GM21786 (cell line): Measurements from ENCODE around the gene MZB1.
"Not testable (repeated sequence)": the region's sequence is repeated elsewhere in the genome, so short reads cannot be mapped to it uniquely, and the experiment has no call there.

Experiments
- ATAC-seq: cut with Tn5 transposase; IDR thresholded peaks from one replicate; pipeline ENCODE4 v1.9.1; 2021; ENCODE audit not compliant: unreplicated experiment

Gene MZB1

DNA sequence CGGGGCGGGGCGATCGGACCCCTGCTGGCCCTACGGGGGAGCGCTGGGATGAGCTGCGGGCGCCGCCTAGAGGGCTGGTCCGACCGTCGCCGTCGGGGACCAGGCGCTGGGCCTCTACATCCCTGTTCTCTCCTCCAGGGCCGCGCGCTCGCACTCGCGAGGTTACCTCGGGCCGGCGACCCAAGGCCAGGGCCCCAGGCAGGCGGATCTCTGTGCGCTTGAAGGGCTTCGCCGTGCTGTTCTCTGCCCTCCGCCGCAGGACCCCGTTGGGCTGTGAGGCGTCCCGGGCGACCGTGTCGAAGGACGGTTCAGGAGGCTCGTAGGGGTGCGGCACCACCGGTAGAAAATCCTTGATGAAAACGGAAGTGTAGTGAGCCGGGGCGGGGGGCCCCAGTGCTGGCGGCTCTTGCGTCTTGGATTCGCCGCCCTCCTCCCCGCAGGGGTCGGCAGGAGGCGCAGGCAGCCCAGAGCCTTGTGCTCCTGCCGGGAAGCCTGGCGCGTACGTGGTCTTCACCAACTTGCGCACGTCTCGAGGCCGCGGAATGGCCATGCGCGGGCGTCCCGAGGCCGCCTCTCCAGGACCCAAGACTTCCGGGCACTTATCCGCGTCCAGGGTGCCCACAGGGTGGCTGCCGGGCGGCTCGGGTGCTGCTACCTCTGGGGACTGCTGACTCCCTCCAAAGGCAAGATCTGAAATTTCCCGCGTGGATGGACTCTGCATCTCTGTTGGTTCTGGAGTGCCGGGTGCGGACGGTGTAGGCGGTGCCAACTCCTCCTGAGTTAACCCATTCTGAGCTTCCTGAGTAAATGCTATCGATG is 3.2 kb upstream of the MZB1 start:
- peak; percentile 36 for ATAC-seq

DNA sequence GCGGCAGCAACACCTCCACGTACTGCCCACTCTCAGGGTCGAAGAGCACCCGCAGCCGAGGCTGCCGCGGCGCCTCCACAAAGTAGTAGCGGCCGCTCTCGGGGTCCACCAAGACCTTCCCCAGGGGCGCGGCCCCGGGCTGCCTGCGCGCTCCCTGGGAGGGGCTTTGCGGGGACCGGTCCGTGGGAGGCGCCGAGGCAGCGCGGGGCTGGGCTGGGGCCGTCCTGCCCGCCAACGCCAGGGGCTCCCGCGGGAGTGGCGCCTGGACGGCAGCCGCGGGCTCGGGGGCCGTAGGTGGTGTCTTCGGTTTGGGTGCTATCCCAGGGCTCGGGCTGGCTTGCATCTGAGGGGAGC is 2.6 kb upstream of the MZB1 start:
- ATAC-seq, result no peak

DNA sequence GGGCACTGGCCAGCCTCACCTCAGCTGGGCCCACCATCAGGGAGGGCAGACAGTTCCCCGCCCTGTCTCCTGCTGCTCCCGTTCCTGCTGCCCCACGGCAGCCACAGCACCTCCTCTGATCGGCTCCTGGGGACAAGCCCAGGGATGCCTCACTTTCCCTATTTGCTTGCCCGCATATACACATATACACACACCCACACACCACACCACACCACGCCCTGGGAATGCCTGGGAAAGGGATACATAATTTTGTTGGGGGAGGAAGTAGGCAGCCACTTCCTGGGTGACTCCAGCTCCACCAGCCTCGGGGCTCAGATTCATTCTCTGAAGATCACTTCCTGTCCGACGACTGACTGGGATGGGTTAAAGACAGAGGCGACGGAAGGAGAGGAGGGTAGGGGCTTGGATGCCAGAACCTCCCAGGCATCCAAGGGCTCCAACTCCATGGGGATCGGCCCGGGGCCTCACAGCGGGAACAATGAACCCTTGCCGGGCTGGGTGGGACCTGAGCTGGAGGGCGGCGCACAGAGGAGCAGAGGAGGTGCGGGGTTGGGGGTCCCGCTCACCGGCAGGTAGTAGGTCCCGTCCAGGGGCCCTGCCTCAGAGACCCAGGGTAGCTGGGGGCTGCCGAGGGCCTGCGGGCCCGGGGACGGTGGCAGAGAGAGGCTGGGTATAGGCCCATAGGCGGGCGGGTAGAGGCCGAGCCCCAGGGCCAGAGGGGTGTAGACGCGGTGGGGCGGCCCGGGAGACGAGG is 2.0 kb upstream of the MZB1 start:
- no peak for ATAC-seq

DNA sequence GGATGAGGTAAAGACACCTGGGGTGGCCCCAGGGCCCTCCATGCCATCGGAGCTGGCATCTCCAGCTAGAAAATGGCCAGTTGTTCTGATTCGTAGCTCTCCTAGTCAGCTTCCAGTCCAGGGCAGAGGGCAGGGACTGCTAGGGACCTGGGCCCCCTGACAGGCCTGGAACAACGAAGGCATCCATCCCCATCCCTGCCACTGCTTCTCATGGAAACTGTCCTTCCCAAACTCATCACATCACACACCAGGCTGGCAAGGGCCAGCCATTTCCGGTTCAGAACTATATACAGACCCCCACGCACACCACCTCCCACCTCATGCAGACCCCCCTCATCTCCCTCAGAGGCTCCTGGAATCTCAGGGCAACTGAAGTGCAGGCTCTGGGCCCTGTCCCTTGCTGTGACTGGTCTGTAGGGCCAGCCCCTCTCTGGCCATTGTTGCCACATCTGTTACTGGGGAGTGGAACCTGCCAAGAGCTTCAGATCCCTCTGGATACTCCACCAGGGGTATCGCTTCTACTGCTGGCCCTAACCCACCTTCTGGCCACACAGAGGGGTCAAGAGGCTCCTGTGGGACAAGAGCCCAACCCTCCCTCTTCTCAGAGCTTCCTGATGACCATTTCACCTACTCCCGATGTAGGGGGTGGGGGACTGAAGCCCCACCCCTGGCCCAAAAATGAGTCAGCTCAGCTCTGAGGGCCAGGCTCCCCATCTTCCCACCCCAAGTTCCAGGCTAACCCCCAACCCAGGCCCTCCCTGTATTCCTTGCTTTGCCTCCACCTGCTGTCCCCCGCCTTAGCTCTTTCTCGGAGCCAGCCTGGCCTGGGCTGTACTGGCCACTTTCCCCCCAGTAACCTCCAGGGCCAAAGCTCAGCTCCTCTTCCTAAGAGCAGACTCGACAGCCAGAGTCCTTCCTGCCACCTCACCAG is 1.2 kb upstream of the MZB1 start:
- no peak for ATAC-seq

DNA sequence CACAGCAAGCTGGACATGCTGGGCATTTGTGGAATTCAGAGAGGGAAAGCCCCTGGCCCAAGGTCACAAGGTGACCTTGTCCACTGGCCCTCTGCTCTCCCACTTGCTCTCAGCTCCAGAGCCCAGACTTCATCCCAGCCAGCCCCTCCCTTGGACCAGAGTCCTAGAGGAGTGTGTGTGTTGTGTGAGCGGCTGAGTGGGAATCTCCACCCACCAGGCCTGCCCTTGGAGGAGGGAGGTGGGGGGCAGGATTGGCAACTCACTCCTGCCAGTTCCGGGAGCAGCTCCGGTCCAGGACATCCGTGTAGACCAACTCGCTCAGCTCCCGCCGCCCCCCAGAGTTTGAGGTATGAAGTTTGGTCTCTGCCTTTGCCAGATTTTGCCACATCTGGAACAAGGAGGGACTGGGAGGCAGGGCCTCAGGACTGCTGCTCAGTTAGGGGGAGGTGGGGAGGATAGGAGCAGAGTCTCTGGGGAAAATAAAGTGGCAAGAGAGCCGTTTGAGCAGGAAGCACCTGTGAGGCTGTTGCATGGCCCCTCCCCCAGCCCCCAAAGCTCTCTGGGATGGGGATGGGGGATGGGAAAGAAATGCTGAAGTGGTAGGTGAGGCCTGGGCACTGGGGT is 1.4 kb downstream of the MZB1 start:
- no peak for ATAC-seq

DNA sequence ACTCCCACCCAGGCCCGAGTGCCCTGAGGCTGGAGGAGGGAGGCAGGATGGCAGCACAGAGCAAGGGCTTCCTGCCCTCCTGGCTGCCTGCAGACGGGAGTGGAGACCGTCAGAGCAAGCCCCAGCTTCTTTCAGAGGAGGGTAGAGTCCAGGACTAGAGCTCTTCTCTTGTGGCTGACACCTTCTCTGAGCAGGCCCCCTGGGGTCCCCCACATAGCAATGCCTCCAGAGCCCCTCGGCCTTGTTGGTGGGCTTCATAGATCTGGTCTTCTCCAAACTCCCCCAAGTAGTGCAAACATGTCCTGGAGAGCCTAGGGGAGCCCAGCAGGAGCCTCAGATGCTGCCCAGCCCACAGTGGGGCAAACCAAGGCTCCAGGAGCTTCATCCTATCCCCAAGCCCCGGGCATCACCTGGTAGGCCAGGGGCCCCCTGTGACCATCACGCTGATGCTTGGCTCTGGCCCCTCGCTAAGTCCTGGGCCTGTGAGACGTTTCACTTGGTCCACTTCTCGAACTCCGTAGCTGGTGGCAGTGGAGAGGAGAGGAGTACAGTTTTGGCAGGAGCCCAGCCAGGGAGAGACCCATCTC is 2.0 kb downstream of the MZB1 start:
- no peak for ATAC-seq

DNA sequence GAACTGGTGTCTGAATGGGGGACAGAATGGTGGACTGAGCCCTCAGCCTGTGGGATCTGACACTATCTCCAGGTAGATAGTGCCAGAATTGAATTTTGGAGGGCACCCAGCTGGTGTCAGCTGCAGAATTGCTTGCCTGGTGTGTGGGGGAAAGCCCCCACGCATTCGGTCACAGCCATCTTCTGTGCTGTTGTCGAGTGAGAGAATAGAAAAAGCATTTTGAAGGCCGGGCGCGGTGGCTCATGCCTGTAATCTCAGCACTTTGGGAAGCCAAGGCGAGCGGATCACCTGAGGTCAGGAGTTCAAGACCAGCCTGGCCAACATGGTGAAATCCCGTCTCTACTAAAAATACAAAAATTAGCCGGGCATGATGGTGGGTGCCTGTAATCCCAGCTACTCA is 2.8 kb downstream of the MZB1 start:
- ATAC-seq, result not testable (repeated sequence)

DNA sequence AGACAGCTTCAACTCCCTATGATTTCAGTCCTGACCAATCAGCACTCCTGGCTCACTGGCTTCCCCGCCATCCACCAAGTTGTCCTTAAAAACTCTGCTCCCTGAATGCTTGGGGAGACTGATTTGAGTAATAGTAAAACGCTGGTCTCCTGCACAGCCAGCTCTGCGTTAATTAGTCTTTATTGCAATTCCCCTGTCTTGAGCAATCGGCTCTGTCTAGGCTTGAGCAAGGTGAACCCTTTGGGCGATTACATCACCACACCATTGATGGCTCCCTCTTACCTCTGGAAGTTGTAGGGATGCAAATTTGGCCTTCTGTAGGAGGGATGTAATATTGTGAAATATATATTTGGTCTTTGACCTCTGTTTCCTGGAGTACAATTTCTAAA is 3.7 kb downstream of the MZB1 start:
- no peak for ATAC-seq

DNA sequence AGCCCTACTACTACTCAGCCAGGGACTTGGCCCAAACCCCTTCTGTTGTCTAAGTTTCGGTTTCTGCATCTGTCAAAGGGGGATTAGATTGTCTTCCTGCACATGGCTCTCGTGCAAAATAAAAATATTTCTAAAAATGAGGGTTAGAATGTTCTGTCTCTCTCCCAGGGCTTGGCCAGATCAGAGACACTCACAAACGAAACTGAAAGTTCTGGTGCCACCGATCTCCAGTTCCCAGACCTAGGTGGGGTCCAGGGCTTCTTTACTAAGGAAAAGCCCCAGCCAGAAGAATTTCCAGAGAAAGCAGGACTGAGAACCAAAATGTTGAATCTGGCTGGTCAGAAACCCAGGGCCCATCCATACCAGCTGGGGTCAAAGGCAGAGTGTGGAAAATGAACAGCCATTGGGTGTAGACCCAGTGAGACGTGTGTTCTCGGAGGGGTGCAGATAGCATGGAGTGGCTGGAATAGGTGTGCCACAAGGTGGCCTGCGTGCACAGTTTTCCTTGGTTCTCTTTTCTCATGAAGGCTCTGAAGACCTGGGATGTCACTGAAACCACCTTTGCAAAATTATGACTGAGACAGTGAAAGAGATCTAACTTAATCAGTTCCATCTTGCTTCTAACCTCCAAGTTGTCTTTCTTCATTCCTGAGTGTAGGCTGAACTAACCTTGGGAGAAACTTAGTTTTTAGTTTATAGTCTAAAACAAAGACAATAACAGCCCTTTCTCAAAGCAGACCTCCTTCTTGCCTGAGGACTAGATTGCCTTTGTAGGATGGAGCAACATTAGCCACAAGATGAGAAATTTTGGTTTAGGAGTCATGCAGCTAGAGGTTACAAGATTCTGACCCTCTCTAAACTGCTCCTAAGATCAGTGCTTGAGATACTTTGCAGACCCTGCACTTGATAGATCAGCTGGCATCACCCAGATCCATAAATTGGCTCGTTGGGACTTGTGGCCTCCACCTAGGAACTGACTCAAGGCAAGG is 4.4 kb downstream of the MZB1 start:
- ATAC-seq, result peak; percentile 25

DNA sequence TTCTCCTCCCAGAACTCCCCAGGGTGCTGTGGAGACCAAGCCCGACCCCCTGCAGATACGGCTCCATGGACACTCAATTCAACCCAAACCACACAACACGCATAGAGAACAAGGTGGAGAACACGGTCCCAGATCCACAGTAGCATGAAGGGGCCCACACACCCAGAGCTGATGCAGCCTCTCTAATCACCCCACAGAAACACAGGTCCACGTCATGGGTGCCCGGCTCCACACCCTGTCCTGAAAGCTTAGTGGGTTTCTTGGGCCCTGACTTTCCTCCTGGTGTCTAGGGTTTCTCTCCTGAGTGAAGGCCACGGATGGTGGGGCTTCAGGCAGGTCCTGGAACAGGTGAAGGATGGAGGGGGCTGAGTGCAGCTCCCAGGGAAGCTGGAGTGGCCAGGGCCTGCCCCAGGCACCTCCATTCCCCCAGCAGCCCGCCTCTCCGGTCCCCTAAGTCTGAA is 5.1 kb downstream of the MZB1 start:
- ATAC-seq, result peak; percentile 1

DNA sequence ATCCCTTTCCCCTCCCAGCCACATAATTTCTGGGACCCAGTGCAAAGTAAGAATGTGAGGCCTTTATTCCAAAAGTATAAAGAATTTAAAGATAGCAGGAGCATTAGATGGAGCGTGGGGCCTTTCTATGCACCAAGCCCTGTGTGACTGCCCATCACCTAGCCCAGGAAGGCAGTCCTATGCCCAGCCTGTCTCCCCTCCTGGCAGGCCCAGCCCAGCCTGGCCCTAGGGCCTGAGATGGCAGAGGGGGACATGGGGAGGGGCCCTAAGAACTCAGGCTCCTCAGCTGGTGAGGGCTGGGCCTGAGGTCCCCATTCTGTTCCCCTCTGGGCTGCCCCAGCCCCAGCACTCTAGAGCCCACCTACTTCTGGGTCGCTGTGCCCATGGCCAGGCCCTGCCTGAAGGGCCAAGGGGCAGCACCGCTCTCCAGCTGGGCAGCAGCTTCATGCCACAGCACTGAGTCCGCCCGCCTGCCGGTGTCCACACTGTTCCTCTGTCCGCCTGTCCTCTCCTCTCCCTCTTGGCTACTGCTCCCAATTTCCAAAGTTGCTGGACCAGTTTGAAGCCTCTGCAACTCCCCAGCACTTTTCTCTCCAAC is 5.6 kb downstream of the MZB1 start:
- ATAC-seq, result no peak

DNA sequence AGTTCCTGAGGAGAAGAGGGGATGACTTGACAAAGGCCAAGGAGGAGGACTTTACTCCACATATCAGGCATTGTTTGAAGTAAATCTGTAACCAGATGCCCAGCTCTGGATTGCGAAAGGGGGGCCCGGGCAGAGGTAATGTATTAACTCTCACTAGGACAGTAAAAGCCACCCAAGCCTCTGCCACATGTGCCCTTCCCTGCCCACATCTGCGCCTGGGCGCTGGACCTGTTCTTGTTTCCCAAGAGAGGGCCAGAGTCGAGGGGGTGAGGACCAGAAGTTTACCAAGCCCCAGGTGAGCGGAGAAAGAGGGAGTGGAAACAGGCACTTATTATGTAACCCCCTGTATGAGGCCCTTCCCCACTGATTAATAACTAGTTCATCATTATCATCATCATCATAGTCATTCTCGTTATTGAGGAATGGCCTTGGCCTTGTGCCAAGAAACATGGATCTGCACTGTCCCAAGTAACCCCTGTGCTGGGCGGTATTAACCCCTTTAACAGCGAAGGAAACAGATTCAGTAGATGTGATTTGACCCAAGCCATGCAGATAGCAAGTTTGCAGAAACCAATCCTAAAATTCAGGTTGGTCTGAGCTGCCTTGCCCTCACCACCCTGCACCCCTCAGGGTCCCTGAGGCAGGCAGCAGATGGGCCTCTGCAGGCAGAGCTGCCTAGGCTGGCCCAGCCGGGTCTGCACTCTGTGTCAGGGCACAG is 6.3 kb downstream of the MZB1 start, which contains the start of gene SLC23A1:
Gene SLC23A1 (minus strand): TSS at position 23 of the 718 bp plus-strand sequence. CDS start 44 bp downstream, outside the sequence.
- ATAC-seq, result no peak

DNA sequence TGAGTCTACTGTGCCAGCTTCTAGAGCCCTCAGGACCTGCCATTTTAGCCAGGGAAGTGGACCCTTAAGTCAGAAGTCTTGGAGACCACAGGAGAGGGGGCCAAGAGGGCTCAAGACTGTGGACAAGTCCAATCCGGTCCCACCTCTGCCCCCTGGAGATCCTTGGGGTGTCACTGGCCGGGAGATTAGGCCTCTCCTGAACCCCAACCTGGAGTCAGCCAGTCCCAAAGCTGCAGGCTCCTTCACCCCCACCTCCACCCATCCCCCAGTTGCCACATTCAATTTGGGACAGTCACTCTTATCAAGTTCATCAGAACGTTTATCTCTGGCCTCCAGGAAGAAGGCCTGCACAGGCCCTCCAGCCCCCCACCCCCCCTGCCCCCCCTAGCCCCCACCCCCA is 6.9 kb downstream of the MZB1 start:
- ATAC-seq, result no peak

DNA sequence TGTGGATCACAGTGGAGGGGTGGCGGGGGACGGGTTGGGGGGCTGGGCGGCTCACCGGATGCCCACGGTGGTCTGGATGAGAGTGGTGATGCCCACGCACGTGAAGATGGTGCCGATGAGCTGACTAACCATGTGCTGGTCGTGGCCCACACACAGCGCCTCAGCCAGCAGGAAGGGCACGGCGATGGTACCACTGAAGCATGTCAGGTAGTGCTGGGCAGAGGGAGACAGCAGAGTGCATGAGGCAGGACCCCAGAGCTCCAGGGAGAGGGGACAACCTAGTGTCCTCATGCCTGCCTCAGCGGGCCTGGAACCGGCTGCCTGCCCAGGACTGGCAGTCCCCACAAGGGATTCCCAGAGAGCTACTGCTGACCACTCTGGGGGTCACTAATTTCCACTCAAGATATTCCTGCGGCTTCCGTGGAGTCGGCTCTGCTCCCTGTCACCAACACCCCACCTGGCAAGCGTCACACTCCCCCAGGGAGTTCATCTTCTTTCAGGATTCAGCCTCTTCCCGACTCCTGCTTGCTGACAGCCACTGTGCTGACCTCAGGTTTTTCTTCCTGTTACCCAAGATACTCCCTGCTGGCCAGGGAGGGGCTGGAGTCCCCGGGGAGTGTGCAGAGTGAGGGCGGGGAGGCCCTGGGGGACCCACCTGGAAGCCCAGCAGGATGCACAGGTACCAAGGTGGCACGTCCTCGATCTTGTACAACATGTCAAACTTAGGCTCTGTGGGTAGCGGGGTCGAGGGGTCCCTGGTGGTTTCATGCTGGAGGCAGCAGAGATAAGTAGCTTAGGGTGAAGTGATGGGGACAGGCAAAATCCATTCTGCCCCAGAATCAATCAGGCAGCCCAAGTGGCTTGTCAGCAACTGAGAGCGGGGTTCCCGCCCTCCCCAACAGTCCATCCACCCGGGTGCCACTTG is 7.6 kb downstream of the MZB1 start:
- ATAC-seq, result no peak

DNA sequence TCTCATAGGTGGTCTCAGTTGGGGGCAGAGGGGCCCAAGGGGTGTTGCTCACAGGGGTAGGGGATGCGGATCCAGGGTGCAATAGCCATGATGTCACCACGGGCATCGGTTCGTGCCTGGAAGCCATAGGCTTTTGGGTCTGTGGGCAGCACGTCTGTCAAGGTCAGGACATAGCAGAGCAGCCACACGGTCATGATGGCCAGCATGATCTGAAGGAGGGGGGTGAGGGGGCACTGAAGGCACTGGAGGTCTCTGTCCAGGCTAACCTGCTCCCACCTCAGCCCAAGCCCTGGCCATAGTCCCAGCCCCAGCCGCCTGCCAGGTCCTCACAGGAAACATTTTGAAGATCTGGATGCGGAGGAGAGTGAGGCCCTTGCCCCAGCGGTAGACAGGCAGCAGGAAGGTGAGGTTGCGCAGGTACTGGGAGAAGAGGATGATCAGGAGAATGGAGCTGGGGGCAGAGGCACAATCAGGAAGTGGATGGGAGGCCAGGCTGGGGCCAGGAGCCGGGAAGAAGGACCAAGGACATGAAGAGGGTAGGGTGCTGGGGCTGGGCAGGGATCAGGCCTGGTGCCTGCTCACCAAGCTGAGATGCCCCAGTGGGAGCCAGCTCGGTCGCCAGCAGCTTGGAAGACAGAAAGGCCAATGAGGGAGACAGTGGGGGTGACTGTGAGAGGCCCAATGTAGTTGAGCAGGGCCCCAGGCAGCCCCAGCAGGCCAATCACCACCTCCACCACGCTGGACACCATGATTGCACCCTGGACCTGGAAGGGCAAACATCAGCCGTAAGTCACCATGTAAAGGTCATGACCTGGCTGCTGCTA is 9.9 kb downstream of the MZB1 start:
- ATAC-seq, result no peak

DNA sequence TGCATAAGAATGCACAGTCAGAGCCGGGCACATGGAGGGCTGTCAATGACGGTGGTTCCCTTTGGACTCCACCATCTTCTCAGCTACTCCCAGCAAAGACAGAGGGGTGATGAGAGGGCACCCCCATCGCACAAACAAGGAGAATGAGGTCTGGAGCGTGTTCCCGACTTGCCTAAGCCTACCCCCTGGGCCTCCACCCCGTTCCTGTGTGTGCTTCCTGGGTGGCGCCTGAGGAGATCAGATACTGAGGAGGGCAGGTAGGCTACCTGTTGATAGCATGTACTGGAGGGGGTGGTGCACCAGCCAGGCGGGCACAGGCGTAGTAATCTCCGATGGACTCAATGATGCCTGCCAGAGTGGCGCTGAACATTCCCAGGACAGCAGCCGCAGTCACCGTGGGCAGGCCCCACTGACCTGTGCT is 10.8 kb downstream of the MZB1 start:
- no peak for ATAC-seq
